NCI-H2196 (cell line): Measurements from ENCODE around the gene ZFP36L2.
A peak's percentile ranks its signal among the peaks of the same experiment; 100 is the strongest.

ENCODE experiments used
- DNase-seq: peaks from one replicate; lab custom pipeline; 2025; ENCODE audit not compliant: unreplicated experiment; lab: John Stamatoyannopoulos, UW

ZFP36L2 gene

DNA sequence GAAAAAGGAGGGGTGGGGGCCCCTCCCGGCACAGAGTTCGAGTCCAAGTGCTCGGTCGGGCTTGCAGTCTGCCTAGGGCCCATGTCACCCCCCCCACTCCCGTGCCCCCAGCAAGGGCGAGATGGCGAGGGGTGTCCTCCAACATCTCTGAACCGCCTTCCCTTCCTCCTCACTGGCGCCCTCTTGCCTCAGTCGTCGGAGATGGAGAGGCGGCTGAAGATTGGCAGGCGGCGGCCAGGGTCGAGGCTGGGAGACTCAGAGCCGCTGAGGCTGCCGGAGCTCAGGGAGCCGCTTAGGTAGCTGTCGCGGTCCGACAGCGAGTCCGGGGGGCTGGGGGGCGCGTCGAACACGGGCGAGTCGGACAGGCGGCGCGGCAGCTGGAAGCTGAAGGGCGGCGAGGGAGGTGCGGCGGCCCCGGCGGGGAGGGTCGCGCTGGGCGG is 2.3 kb downstream of the ZFP36L2 start:
- DNase-seq = no peak

DNA sequence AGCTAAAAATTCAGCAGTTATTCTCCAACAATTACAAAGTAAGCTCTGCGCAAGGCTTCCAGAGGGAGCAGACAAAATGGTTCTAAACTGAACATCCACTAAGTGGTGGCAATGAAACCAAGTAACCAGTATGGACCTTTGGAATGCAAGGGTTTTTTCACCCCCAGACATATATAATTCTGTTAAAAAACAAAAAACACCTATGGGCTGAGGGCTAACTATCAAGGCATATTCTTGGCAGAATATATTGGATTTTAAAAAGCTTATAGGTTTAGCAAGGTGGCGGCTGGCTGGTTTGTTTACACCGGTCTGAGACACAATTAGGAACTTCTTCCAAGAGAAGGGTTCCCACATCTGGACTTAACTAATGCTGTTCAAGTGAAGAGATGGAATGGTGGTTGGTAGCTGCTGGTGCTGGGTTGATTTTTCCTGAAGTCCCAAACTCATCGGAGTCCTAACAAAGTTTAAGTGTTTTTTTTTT is 2.8 kb downstream of the ZFP36L2 start:
- DNase-seq = no peak

DNA sequence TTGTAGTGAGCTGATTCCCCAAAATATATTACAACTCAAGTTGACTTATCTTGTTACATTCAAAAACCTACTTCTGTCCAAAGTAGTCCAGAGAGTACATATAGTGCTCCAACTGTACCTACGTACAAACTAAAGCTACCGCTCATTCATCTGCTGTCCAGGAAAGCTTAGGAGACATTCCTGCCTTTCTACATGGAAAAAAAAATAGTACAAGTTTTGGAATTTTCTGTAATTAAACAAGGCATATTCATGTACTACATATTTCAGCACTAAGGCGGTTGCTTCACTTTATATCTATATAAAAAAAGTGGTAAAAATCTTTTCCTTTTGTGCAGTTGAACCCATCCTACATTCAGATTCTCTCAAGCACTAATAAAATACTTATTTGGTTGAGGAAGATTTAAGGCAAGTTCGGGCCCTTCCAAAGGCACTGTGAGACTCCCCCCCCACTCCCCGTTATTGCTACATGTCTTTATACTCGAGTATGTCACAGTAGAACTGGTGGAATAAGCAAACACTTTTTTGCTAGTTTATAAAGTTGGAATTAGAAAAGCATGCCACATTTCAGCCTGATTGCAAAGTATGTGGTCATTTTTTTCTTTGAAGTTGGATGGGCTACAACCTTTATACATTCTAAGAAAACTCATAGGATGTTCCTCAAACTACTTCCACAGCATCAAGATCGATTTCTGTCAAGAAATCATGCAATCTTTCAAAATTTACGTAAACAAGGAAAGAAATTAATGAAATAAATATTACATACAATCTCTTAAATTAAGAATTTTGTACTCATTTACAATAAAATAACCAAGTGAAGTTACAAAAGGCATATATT is 3.7 kb downstream of the ZFP36L2 start:
- DNase-seq = no peak

DNA sequence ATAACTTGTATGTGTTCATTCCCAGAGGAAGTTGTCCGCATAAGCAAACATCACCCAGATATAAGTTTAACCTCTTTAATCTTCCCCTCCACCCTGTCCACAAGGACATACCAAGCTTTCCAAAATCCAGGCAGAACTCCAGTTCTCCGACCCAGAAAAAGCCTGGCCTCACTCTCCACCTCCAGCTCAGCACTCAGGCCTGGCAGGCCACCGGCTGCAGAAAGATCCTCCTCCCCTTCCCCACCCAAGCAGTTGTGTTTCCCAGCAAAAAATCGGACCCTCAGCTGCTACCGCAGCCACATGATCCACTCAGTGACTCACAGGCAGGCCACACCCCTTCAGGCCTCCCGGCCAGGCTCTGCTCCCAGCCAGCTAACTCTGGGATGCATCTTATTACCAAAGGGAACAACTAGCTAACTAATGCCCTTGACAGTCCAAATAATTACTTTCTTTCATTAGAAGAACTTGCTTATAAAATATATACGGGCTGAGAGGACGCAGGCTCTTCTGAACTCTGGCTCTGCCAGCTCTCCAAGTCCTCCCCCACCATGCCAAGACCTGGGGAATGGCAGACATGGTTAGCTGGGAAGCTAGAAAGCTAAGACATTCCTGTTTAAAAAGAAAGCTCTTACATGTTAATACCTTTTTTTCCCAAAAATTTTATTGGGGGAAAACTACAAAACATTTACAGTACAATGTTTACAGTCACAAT is 4.5 kb downstream of the ZFP36L2 start:
- peak; percentile 76 for DNase-seq

DNA sequence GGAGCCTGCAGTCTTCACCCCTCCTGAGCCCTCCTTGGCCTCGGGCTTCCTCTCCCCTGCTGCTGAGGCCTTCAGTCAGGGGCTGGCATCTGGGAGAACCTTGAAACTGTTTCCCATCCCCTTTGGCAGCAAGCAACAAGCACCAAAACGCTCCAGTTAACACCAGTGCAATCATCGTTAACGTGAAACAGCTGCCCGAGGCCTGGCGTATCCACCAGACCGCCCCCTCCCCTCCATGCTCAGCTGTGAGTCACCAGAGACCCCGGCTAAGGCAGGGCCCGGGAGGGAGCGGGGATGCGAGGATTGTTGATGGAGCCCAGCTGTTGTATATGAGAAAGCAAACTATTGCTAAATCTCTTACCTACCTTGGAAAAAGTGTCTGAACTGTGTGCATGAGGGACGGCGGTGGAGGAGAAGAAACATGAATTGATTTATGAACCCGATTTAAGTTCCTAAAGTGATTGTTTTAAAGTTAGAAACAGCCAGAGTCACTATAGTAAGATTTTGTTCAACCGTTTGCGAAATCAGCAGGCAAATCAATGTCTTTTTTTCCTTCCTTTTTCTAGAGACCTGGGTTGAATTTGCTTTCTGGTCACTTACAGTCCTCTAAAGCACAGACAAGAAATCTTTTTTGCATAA is 5.2 kb downstream of the ZFP36L2 start:
- no peak for DNase-seq

DNA sequence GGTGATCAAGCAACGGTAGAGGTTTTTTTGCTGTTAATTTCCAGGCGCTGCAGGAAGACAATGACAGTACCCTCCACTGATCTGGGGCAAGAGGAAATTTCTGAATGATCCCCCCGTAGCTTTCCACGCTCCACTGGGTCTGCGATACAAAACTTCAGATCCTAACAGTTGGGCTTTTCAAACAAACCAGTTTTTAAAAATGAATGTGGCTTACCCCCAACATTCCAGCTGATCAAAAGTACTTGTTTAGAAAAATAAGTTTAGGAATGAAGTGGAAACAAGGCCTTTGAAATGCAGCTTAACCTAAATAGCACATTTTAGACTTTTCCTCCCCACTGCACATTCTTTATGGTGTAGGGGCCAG is 5.7 kb downstream of the ZFP36L2 start:
- DNase-seq = no peak

DNA sequence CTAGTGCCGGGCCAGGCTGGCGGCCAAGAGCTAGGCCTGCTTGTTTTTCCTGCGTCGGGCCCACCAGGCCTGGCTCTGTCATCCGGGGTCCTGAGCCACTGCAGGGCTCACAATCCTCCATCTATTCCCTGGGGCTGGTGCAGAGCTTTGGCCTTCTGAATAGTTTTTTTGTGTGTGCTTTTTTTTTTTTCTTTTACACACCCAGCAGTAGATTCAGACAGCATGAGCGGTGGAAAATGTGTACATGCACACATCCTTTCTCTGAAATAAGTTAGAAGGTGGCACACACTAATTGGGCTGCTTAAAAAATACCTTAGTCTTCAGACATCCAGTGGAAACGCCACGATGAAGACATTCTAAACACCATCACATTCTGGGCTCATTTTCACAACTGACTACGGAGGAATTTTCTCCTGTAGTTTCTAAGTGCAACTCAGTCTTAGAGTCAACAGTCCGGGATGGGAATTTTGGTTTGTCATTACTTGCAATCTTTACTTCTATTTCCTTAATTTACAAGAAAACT is 6.1 kb downstream of the ZFP36L2 start:
- DNase-seq = no peak

DNA sequence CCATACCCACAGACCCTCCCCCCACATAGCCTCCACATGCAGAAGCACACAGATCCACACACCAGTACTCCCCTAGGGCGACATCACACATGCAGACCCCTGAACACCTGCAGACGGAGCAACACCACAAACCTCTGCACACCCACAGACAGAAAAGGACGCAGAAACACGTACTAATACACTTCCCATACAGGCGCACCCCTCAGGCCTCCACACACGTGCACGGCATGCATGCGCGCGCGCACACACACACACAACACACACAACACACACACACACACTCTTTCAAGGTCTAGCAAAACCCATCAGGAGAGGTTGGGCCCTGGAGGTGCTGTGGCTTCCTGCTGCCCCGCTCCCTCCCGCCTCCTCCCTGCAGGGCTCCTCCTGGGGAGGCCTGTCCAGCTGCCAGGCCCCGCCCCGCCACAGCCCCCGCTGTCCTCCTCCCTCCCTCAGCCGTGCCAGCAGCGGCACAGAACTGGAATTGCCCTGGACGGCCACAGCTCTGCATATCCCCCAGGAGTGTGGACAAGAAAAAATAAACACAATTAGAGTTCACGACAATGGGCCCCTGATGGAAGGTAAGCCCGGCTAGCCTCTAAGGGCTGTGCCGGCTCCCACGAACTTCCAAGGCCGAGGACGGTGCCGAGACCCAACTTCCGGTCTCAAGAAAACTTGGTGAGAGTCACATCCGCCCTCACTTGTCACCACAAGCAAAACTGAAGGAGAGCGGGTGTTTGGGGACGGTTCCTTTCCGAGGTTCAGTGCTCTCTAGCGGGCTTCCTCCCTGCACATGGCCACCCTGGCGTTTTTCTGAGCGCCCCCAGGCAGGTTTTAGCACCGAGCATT is 6.8 kb downstream of the ZFP36L2 start:
- DNase-seq = peak; percentile 80

DNA sequence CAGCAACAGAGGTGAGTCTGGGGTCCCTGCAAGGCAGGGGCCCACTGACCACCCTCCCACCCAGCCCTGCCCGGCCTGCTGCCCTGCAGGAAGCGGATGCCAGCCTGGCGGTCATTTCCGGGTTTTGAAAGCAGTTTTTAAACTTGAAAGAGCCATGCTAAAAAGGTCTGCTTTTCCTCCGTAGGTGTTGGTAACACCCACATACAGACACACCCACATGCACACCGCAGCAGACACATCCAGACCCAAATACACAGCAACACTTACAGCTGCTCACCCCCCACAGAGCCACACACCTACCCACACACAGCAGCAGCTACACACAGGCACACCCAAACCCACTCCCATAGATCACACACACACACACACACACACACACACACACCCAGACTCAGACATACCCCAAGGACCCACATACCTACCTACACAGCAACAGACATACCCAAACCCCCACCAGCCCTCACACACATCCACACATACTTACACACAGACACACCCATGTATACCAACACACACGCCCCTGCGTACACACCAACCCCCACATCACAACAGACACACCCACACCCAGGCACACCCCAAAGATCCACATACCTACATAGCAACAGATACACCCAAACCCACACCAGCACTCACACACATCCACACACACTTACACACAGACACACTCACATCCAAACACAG is 7.6 kb downstream of the ZFP36L2 start:
- DNase-seq = no peak

DNA sequence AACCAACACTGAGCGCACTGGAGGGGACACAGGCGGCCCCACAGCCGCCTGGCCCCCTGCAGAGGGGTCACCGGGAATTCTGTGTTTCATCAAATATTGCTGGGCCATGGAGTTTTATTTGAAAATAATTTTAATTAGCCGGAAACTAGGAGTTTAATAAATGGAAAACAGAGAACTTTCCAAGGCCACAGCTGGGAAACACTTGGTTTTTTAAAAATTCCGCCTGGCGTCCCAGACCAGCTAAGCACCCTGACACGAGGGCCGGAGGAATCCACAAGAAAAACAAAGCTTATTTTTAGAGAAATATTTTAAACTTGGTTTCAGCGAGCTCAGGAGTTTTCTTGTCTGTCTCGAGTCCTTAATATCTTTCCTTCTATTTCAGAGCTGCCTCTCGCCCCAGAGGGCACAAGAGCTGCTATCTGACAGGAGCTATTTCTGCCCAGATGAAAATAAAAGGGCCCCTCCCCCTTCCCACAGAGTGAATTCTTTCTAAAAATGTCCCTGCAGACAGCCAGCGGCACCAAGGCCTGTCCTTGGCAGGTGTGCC is 8.2 kb downstream of the ZFP36L2 start:
- no peak for DNase-seq

DNA sequence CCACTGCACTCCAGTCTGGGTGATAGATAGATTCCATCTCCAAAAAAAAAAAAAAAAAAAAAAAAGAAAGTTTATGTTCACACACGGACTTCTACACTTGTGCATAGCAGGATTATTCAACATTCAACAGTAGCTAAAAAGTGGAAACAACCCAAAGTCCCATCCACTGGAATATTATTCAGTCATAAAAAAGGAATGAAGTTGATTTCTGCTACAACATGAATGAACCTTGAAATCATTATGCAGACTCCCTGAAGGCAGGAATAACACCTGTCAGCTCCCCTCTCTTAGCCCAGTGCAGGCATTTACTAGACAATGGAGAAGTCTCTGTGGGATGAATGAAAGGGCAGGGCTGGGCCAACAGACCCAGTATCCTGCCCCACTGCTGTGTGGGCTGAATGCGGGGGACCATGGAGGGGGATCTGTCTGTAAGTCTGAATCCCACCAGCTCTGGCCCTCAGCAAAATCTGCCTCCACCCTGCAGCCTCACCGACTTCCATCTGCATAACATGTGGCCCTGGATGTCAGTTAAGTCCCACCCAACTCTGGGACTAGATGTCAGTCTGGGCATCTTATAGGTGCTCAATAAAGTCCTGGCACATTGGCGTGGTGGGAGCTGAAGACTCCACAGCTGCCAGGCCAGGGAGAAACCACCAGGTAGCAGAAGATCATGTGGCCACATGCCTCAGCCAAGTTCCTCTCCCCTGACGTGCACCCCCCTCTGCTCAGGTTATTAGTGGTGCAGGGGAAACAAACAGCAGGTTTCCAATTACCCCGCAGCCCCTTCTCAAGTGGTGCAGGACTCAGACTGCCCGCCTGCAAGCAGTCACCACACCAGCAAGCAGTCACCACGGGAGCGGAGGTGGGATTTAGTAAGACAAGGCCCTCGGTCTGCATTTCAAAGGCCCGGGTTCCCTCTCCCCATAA is 8.9 kb downstream of the ZFP36L2 start:
- no peak for DNase-seq

DNA sequence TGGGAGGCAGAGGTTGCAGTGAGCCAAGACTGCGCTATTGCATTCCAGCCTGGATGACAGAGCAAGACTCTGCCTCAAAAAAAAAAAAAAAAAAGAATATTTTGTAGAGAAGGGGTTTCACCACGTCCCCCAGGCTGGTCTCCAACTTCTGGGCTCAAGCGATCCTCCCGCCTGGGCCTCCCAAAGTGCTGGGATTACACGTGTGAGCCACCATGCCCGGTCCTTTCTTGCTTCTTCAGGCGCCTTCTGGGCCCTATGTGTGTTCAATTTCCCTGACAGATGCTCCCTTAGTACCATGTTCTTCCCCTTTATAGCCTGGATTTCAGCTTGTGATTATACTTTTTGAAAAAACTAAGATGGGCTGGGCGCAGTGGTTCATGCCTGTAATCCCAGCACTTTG is 9.8 kb downstream of the ZFP36L2 start:
- DNase-seq = no peak

DNA sequence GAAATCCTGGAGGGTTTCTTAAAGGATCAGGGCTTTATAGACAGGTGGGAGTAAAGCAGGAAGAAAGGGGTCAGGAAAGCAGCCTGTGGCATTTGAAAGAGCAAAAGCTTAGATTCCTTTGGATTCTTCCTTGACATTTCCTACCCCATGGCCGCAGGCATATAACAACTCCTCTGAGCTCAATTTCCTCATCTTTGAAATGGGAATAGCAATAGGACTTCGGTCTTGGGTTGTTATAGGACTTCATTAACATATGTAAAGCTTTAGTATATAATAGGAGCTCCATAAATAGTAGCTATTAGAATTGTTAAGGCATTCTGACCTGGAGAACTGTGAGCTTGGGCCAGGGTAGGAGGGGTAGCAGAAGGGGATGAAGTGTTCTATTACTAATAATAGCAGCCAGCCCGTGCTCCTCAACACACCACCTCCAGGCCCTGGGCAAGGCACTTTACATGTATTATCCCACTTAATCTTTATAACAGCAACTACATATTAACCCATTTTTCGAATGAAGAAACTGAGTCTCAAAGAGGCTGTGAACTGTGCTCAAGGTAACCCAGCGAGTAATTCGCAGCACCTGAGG is 10.6 kb downstream of the ZFP36L2 start:
- no peak for DNase-seq

DNA sequence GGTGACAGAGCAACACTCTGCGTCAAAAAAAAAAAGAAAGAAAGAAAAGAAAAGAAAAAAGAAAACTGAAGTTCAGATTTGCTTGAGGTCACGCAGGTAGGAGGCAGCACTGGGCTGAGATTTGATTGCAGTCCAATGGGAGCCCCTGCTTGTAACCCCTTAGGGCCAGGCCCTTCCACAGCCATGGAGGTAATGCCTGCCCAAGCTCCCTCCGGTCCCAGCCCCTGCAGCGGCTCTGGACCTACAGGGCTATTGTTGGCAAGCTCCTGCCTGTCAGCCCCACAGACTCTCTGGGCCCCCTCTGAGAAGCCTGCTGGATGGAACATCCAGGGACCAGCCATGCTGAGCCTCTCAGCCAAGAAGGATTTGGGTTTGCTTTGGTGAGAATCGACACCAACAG is 12.2 kb downstream of the ZFP36L2 start:
- no peak for DNase-seq

DNA sequence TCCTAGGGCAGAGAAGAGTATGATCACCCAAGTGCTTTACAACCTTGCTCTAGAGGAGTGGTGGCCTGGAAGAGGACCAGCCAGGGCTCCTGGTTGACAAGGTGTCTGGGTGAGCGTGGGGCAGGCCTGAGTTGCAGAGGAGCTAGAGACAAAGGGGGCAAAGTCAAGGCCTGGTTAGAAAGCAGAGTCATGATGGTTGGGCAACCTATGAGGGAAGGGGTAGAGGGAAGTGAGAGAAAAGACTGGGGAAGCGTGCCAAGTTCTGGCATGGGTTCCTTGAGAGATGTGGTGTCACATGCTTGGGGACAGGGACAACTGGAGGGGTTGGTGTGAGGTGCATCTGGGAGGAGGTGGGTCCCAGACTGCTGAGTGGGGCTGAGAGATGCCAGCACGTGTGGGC is 13.5 kb downstream of the ZFP36L2 start:
- no peak for DNase-seq

DNA sequence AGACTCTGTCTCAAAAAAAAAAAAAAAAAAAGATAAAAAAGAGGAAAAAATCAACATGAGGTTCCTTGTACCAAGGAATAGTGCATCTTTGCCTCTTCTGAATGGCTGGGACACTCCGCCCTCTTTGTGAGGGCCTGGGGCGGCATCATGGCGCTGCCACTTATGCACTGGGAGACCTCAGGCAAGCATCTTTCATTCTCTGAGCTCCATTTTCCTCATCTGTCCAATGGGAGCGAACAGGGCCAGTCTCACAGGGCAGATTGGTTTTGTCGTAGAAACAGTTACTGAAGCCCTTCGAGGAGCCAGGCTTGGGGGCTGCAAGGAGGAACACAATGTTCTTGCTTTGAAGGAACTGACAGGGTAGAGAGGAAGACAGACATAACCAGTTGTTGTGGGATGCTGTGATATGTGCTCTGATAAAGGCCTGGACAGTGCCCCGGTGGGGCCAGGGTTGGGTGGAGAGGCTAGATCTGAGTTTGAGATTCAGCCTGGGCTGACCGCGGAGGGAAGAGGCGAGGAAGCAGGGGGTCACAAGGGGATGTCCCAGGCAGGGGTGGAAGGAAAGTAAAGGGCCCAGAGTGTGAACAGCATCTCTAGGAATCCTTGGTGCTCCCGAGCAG is 14.1 kb downstream of the ZFP36L2 start:
- no peak for DNase-seq

DNA sequence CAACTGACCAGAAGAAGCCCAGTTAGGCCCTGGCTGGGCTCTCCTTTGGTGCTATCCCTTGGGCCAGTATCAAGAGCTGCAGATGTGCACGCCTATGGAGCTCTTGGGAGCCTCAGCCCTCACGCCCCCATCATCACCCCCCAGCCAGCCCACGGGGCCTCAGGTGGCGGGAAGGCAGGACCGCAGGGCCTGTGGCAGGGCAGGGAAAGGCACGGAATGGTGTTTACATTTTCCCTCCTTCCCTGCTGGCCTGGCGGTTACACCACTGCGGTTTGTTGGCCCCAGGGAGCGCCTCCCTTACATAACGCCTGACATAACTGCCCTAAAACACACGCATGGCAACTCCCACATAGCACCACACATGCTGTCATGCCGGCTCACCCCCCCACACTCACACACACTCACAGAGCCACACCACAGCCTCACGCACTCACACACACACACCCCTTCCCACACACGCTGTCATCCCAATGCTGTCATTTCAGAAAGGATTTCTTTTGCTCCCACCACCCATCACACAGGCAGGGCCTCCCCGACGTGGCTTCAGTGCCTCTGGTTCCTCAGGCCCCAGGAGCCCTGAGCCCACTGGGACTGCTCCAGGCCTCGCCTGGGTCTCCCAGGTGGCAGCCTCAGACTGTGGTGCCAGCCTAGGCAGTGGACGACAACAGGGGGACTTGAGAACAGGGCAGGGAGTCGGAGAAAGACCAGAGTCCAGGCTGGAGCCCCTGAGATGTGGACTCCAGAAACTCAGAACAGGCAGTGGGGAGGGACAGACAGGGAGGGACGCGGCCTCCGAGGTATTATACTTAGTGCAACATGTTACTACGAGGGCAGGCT is 15.7 kb downstream of the ZFP36L2 start:
- DNase-seq = no peak
